ENCODE results near the gene GPX3.

GRCh38 chr5:151022511-151023018 lies 2.2 kb downstream of the GPX3 start:
- TF ChIP-seq CTCF (IDR thresholded peaks at IDR 0.05) (no peak), POLR2A (IDR thresholded peaks at IDR 0.05) (no peak)
